Nephron (organoid): ENCODE results near the gene DDX50.
A peak's percentile ranks its signal among the peaks of the same experiment; 100 is the strongest.

Source experiments
- H3K27ac Mint-ChIP-seq, 3 experiments: 2 replicates each; pipeline ENCODE4 v1.8.0; 2020; ENCODE audit warnings: mixed read lengths in 3 of 3, mild to moderate bottlenecking in 2 of 3, moderate library complexity in 1 of 3
- H3K27me3 Mint-ChIP-seq: 2 replicates; pipeline ENCODE4 v1.8.0; 2021; ENCODE audit warnings: low read depth, mild to moderate bottlenecking, moderate library complexity, mixed read lengths
- H3K36me3 Mint-ChIP-seq: 2 replicates; pipeline ENCODE4 v1.8.0; 2020; ENCODE audit warnings: low read depth, mixed read lengths
- H3K4me1 Mint-ChIP-seq: 2 replicates; pipeline ENCODE4 v1.8.0; 2020; ENCODE audit warnings: mixed read lengths
- H3K4me3 Mint-ChIP-seq, 3 experiments: 2 replicates each; pipeline ENCODE4 v1.8.0; 2020; ENCODE audit warnings: mild to moderate bottlenecking in 3 of 3, mixed read lengths in 3 of 3, moderate library complexity in 2 of 3
- H3K9me3 Mint-ChIP-seq: 2 replicates; pipeline ENCODE4 v1.8.0; 2020; ENCODE audit warnings: mixed read lengths
- TF ChIP-seq, protein P1 (sequence below), 3 experiments: fragments of 200-600 bp; sonication (generic); IDR thresholded peaks; one replicate each; pipeline ENCODE4 v1.5.0; 2021; ENCODE audit warnings: antibody characterized with exemption in 3 of 3; ENCODE audit not compliant: unreplicated experiment in 3 of 3

DDX50 gene

GRCh38 chr10:68982389-68982788 is 81.3 kb downstream of the DDX50 start:
- no peak overlapping the region for H3K4me3 Mint-ChIP-seq
- TF ChIP-seq, protein P1, sequence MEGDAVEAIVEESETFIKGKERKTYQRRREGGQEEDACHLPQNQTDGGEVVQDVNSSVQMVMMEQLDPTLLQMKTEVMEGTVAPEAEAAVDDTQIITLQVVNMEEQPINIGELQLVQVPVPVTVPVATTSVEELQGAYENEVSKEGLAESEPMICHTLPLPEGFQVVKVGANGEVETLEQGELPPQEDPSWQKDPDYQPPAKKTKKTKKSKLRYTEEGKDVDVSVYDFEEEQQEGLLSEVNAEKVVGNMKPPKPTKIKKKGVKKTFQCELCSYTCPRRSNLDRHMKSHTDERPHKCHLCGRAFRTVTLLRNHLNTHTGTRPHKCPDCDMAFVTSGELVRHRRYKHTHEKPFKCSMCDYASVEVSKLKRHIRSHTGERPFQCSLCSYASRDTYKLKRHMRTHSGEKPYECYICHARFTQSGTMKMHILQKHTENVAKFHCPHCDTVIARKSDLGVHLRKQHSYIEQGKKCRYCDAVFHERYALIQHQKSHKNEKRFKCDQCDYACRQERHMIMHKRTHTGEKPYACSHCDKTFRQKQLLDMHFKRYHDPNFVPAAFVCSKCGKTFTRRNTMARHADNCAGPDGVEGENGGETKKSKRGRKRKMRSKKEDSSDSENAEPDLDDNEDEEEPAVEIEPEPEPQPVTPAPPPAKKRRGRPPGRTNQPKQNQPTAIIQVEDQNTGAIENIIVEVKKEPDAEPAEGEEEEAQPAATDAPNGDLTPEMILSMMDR (IDR thresholded peaks at IDR 0.05; ENCODE audit: unreplicated experiment in 3 of 3), result no peak
- H3K36me3 Mint-ChIP-seq, result peaks cover 42% of the 10 kb centered on the region
- H3K27ac Mint-ChIP-seq, result no peak overlapping the region
- H3K27me3 Mint-ChIP-seq, result no peaks in the 10 kb centered on the region
- H3K4me1 Mint-ChIP-seq, result no peaks in the 10 kb centered on the region
- H3K9me3 Mint-ChIP-seq, result no peaks in the 10 kb centered on the region

GRCh38 chr10:68987611-68988010 is 86.5 kb downstream of the DDX50 start:
- TF ChIP-seq, protein P1 (IDR thresholded peaks at IDR 0.05; ENCODE audit: unreplicated experiment in 3 of 3), result no peak
- Mint-ChIP-seq H3K4me3 (peak overlapping the region; percentile 93 to 98 (median 97)), H3K4me1 (peaks cover 15% of the 10 kb centered on the region), H3K27ac (no peak overlapping the region), H3K9me3 (no peaks in the 10 kb centered on the region), H3K27me3 (no peaks in the 10 kb centered on the region), H3K36me3 (peaks cover 15% of the 10 kb centered on the region)

GRCh38 chr10:68988530-68989316 is 87.6 kb downstream of the DDX50 start, which contains the start of gene KIFBP:
TSS of gene KIFBP (plus strand) at chr10:68988803. CDS start at chr10:68988833, 30 bp downstream.
- Mint-ChIP-seq H3K36me3 (peaks cover 9% of the 10 kb centered on the region), H3K27ac (peak within 1 kb of the TSS; percentile 78 to 95 (median 94)), H3K4me3 (peak within 1 kb of the TSS; percentile 93 to 98 (median 97)), H3K27me3 (no peaks in the 10 kb centered on the region), H3K4me1 (peaks cover 23% of the 10 kb centered on the region), H3K9me3 (no peaks in the 10 kb centered on the region)
- TF ChIP-seq, protein P1 (IDR thresholded peaks at IDR 0.05; ENCODE audit: unreplicated experiment in 3 of 3), result peak; percentile 37 to 58 (median 47)

- Mint-ChIP-seq H3K27ac (peak overlapping the region; percentile 49 to 95 (median 93)), H3K4me3 (peak overlapping the region; percentile 93 to 98 (median 97)), H3K36me3 (peaks cover 4% of the 10 kb centered on the region), H3K9me3 (no peaks in the 10 kb centered on the region), H3K4me1 (peaks cover 23% of the 10 kb centered on the region), H3K27me3 (no peaks in the 10 kb centered on the region)
- TF ChIP-seq, protein P1 (IDR thresholded peaks at IDR 0.05; ENCODE audit: unreplicated experiment in 3 of 3), result no peak
Measured at GRCh38 chr10:68989317-68989990, 88.3 kb downstream of the DDX50 start.

DNA sequence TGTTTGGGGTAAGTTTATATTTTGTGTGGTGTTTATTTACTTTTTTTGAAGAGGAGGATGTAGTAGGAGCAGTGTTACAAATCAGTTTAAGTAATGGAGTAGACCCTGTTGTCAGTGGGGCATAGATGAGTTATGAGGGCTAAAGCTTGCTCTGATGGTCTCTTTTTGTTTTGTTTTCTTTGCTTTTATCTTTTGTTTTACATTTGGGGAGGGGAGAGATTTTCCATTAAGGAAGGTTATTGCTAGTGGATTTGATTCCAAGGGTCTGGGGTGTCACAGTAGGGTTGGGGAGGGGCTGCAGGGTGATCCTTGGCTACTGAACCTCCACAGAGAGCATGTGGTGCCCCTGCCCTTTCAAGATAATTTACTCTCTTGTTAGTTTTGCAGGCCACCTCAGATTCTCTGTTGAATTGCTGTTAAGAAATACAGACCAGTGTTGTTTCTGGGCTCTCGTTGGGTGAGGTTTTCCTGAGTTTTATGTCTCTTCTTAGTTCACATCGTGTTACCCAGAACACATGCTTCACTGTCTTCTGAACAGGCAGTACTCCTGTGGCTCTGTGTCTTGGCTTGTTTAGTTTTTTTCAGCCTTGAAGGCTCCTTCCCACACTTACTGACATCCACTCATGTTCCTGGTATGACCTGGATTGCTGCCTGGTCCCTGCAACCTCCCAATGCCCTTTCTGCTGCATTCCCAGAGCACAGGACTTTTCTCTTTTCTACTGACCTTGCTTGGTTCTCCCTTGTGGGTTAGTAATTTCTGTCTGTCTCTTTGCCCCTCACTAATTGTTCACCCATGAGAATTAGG is 91.7 kb downstream of the DDX50 start:
- Mint-ChIP-seq H3K4me3 (peak overlapping the region; percentile 37 to 41 (median 38)), H3K27ac (peak overlapping the region; percentile 14 to 69 (median 44)), H3K27me3 (no peaks in the 10 kb centered on the region), H3K36me3 (peaks cover 6% of the 10 kb centered on the region), H3K4me1 (peaks cover 23% of the 10 kb centered on the region), H3K9me3 (no peaks in the 10 kb centered on the region)
- TF ChIP-seq, protein P1 (IDR thresholded peaks at IDR 0.05; ENCODE audit: unreplicated experiment in 3 of 3), result no peak
